Fibroblast of the conjunctiva (primary cell): Measurements from ENCODE around the gene NUPR1.
"Not testable (repeated sequence)": the region's sequence is repeated elsewhere in the genome, so short reads cannot be mapped to it uniquely, and the experiment has no call there.

Experiments
- DNase-seq: peaks from one replicate; pipeline ENCODE4 v3.0.0-alpha.2; 2010; ENCODE audit warnings: low read depth

The NUPR1 gene

GRCh38 chr16:28554634-28555423, 16.1 kb upstream of the NUPR1 start:
- no peak for DNase-seq

GRCh38 chr16:28553776-28554633, 15.2 kb upstream of the NUPR1 start, which contains the start of gene SGF29:
SGF29 (plus strand) TSS chr16:28553920; CDS start chr16:28581070, 27,150 bp downstream.
- DNase-seq: peak; percentile 91

DNA sequence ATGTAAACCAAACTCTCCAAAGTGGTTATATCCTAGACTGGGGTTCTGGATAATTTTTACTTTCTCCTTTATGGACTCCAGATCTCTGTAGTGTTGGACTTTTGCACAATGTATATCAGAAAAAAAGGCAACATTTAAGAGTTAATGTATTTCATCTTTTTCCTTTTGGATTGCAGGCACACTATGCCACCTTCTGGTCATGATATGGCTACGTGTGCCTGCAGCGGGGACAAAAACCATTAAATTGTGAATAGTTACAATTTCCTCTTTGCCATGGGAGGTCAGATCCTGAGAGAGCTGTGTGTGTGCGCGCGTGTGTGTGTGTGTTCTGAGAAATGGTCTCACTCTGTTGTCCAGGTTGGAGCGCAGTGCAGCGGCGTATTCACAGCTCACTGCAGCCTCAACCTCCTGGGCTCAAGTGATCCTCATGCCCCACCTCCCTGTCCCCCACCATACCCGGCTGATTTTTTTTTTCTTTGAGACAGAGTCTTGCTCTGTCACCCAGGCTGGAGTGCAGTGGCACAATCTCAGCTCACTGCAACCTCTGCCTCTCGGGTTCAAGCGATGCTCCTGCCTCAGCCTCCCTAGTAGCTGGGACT, 10.6 kb upstream of the NUPR1 start:
- no peak for DNase-seq

GRCh38 chr16:28548306-28548802, 9.6 kb upstream of the NUPR1 start:
- no peak for DNase-seq

DNA sequence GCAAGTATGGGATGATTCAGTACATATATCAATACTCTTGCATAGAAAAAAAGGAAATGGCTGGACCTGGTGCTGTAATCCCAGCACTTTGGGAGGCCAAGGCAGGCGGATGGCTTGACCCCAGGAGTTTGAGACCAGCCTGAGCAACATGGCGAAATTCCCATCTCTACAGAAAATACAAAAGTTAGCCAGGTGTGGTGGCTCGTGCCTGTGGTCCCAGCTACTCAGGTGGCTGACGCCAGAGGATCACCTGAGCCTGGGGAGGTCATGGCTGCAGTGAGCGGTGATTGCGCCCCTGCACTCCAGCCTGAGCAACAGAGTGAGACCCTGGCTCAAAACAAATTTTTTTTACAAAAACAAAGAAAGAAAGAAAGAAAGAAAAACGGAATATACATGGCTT, 7.9 kb upstream of the NUPR1 start:
- no peak for DNase-seq

GRCh38 chr16:28545964-28546363, 7.2 kb upstream of the NUPR1 start:
- not testable (repeated sequence) for DNase-seq

- no peak for DNase-seq
Measured at GRCh38 chr16:28544998-28545397, 6.2 kb upstream of the NUPR1 start.

GRCh38 chr16:28543072-28543471, 4.3 kb upstream of the NUPR1 start:
- DNase-seq: no peak

- no peak for DNase-seq
Measured at GRCh38 chr16:28542646-28543045, 3.9 kb upstream of the NUPR1 start.

DNA sequence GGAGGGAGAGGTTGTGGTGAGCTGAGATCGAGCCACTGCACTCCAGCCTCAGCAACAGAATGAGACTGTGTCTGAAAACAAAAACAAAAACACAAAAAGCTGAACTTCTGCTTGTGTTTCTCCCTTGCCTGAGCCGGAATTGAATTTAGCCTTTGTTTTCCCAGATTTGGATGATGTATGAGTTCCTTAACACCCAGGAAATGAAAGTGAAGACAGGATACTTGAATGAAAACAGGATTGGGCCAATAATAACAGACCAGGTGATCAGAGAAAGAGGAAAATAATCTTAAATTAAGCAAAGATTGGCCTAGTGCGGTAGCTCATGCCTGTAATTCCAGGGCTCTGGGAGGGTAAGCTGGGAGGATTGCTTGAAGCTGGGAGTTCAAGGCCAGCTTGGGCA, 1.6 kb upstream of the NUPR1 start:
- DNase-seq: no peak

DNA sequence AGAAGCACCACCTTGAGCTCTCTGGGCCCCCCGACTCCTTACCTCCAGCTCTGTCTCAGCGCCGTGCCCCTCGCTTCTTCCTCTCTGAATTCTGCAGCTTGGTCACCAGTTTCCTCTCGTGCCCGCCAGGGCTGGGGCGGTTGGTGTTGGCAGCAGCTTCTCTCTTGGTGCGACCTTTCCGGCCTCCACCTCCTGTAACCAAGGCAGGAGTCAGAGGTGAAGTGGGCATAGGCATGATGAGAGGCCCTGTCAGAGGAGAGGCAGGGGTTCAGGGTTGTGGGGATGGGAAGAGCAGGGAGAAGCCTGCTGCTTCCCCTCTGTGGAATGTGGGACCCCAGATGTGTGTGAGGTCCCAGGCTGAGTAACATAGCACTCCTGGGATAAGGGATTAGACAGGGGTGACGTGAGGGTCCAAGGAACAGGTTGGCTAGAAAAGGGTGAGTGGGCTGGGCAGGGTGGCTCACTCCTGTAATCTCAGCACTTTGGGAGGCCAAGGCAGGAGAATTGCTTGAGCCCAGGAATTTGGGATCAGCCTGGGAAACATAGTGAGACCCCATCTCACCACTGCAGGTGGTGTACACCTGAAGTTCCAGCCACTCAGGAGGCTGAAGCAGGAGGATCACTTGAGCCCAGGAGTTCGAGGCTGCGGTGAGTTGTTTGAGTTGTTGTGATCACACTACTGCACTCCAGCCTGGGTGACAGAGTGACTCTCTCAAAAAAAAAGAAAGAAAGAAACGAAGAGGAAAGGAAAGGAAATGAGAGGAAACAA, 626 bp downstream of the NUPR1 start:
- DNase-seq: no peak

DNA sequence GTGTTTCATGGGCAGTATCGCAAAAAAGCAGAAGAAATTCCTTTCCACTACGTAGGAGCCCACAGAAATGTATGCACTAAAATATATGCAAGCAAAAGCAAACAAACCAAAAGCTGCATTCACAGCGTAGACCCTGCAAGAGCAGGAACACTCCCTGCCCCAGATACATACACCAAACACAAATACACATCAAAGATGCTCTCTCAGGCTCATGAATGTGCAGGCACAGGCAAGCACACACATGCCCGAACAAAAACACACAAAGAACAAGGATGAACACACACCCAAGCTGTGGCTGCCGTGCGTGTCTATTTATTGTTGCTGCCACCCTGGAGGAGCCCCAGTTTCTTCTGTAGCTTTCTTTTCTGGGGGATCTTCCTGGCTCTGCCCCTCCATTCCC, 1.7 kb downstream of the NUPR1 start:
- no peak for DNase-seq

- DNase-seq: peak; percentile 51
Measured at GRCh38 chr16:28534542-28535373, 4.0 kb downstream of the NUPR1 start.

- DNase-seq: no peak
Measured at GRCh38 chr16:28532940-28533647, 5.7 kb downstream of the NUPR1 start.

DNA sequence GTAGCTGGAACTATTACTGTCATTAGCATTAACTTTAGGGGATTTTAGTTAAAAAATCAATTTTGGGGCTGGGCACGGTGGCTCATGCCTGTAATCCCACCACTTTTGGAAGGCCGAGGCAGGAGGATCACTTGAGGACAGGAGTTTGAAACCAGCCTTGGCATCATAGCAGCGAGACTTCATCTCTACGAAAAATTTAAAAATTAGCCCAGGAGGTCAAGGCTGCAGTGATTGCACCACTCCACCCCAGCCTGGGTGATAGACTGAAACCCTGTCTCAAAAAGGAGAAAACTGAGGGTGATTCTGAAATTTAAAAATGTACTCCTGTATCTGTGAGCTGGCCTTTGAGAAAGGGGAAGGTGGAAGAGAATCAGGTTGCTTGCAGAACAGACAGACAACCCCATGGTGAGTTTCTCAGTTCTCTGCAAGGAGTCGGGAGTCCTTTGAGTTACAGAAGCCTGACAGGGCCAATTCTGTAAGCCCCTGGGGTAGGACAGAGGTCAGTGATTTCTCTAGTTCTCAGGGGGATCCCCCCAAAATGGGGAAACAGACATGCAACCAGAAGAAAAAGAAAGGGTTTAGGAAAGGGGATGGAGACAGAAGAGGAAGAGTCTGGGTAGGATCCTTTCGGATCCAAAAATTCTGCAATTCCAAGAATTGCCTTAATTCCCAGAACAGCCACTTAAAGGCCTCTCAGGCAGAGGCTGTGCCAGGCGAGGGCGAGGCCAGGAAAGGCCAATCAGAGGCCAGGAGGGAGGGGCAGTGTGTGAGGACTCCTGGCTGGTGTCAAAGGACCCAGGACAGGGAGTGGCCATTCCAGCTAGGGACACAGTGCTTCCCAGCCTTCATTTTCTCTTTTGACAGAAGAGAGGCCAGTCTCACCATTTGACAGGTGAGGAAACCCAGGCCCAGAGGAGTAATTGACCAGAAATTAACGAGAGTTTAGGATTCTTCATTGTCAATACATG, 6.7 kb downstream of the NUPR1 start:
- no peak for DNase-seq

DNA sequence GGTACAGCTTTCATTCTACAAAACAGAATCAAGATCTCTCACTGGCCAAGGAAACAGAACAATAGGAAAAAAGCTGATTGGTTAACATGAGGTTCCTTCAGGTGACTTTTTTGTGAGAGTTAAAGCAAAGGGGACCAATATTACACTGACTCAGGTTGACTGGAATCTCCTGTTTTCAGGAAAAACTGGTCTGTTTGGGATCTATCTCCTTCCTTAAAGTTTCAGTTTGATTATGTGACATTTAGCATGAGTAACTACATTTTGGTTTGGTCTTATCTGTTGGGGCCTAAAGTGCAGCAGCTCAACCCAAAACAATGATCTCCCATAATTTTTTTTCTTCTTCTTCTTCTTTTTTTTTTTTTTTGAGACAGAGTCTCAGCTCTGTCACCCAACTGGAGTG, 9.7 kb downstream of the NUPR1 start:
- DNase-seq: no peak

DNA sequence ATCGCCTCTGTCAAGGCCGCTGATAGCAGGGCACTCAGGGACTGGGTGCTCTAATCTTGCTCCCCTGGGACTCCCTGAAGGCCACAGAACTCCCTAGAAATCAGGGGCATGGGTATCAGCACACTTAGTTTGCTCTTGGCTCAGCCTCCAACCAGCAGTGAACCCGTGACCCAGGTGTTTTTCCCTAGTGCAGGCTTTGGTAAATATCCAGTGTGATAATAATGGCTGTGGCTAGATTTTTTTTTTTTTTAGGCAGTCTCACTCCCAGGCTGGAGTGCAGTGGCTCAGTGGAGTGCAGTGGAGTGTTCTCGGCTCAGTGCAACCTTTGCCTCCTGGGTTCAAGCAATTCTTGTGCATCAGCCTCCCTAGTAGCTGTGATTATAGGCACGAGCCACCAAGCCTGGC, 10.3 kb downstream of the NUPR1 start:
- no peak for DNase-seq

DNA sequence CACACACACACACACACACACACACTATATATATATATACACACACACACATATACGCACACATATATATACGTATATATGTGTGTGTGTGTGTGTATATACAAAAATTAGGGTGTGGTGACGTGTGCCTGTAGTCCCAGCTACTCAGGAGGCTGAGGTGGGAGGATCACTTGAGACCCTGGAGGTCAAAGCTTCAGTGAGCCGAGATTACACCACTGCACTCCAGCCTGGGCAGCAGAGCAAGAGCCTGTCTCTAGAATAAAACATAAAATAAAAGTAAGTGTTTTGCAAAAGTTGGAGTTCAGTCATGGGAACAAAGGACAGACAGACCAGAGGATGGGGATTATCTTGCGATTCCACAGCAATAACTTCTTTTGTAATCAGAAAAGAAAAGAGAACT, 10.8 kb downstream of the NUPR1 start:
- DNase-seq: no peak
